ENCODE data around the gene GPC5. TPM values are rescaled to one million over a fixed set of nuclear protein-coding genes. Genes with fewer than 3 reads are reported as not detected.

Gene GPC5
- total RNA-seq, 2 donors from 2014 or later, result 0.83 to 1.3 TPM

- Histone ChIP-seq H3K27ac (no peak overlapping the region), H3K9me3 (no peaks in the 10 kb centered on the region), H3K4me1 (no peaks in the 10 kb centered on the region), H3K4me3 (no peak overlapping the region), H3K27me3 (no peaks in the 10 kb centered on the region), H3K36me3 (no peaks in the 10 kb centered on the region)
- TF ChIP-seq CTCF (IDR thresholded peaks at IDR 0.05), result no peak
- DNase-seq (ENCODE audit: low spot score), result no peak
Measured at GRCh38 chr13:91537376-91537775, 139.0 kb downstream of the GPC5 start.

- no peaks in the 10 kb centered on the region for H3K4me1 ChIP-seq
- no peak for DNase-seq (ENCODE audit: low spot score)
- H3K4me3 ChIP-seq, result no peak overlapping the region
- TF ChIP-seq CTCF (IDR thresholded peaks at IDR 0.05), result no peak
- H3K9me3 ChIP-seq, result no peaks in the 10 kb centered on the region
- no peak overlapping the region for H3K27ac ChIP-seq
- H3K36me3 ChIP-seq, result no peaks in the 10 kb centered on the region
- H3K27me3 ChIP-seq, result no peaks in the 10 kb centered on the region
Measured at GRCh38 chr13:91539286-91540157, 141.1 kb downstream of the GPC5 start.

- Histone ChIP-seq H3K4me1 (no peaks in the 10 kb centered on the region), H3K27ac (no peak overlapping the region), H3K4me3 (no peak overlapping the region), H3K9me3 (no peaks in the 10 kb centered on the region), H3K36me3 (no peaks in the 10 kb centered on the region), H3K27me3 (no peaks in the 10 kb centered on the region)
- DNase-seq (ENCODE audit: low spot score), result no peak
- TF ChIP-seq CTCF (IDR thresholded peaks at IDR 0.05), result no peak
Measured at GRCh38 chr13:91540158-91540736, 141.8 kb downstream of the GPC5 start.

GRCh38 chr13:91544723-91545122 lies 146.3 kb downstream of the GPC5 start:
- Histone ChIP-seq H3K4me3 (no peak overlapping the region), H3K27me3 (no peaks in the 10 kb centered on the region), H3K9me3 (no peaks in the 10 kb centered on the region), H3K4me1 (no peaks in the 10 kb centered on the region), H3K27ac (no peak overlapping the region), H3K36me3 (no peaks in the 10 kb centered on the region)
- no peak for TF ChIP-seq CTCF (IDR thresholded peaks at IDR 0.05)
- no peak for DNase-seq (ENCODE audit: low spot score)

DNA sequence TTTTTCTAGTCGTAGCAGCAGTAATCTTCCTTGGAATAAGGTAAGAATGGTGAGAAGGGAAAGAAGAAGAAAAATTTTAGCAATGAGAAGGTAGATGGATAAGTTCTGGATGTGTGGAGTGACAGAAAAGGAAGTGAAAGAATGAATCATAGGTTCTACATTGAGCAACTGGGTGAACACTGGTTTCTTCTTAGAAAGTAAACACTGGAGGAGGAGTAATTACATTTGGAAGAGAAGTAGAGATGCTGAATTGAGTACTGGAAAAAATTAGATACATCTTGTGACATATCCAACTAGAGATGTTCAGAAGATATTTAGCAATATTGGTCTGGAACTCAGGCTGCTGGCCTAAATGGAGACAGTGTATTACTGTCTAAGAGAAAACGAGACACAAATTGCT lies 148.5 kb downstream of the GPC5 start:
- no peak overlapping the region for H3K27ac ChIP-seq
- H3K27me3 ChIP-seq, result no peaks in the 10 kb centered on the region
- H3K4me1 ChIP-seq, result no peaks in the 10 kb centered on the region
- no peak for TF ChIP-seq CTCF (IDR thresholded peaks at IDR 0.05)
- no peaks in the 10 kb centered on the region for H3K36me3 ChIP-seq
- DNase-seq (ENCODE audit: low spot score), result no peak
- no peak overlapping the region for H3K4me3 ChIP-seq
- H3K9me3 ChIP-seq, result no peaks in the 10 kb centered on the region

Measured in right atrium auricular region (tissue), 2 donors.